HEK293 (cell line): ENCODE results near the gene FUBP3.
A peak's percentile ranks its signal among the peaks of the same experiment; 100 is the strongest.

ENCODE experiments used
- BCL11A ChIP-seq: fragments of 450-650 bp; formaldehyde crosslinking; IDR thresholded peaks from 2 replicates; pipeline ENCODE4 v1.5.1; 2016; ENCODE audit warnings: low read depth, missing biosample characterization, missing genetic modification characterization
- HOXC10 ChIP-seq: sonication (generic); formaldehyde crosslinking; IDR thresholded peaks from 2 replicates; pipeline ENCODE4 v1.8.1; 2023; ENCODE audit warnings: mild to moderate bottlenecking, missing genetic modification reagents
- KLF1 ChIP-seq: fragments of 450-650 bp; formaldehyde crosslinking; IDR thresholded peaks from 2 replicates; pipeline ENCODE4 v1.5.1; 2016; ENCODE audit warnings: missing biosample characterization, missing genetic modification characterization
- MEIS1 ChIP-seq: sonication (generic); formaldehyde crosslinking; IDR thresholded peaks from 2 replicates; pipeline ENCODE4 v1.8.1; 2022; ENCODE audit warnings: missing genetic modification reagents, mild to moderate bottlenecking, borderline replicate concordance
- SCRT1 ChIP-seq: fragments of 450-650 bp; formaldehyde crosslinking; IDR thresholded peaks from 2 replicates; pipeline ENCODE4 v1.5.1; 2016; ENCODE audit warnings: missing biosample characterization, missing genetic modification characterization, borderline replicate concordance
- SCRT2 ChIP-seq: fragments of 450-650 bp; formaldehyde crosslinking; IDR thresholded peaks from 2 replicates; pipeline ENCODE4 v1.5.1; 2016; ENCODE audit warnings: missing biosample characterization, missing genetic modification characterization
- WT1 ChIP-seq: fragments of 450-650 bp; formaldehyde crosslinking; IDR thresholded peaks from 2 replicates; pipeline ENCODE4 v1.5.1; 2016; ENCODE audit warnings: missing biosample characterization, missing genetic modification characterization
- ZBTB1 ChIP-seq: fragments of 450-650 bp; formaldehyde crosslinking; IDR thresholded peaks from 2 replicates; pipeline ENCODE4 v1.5.1; 2016; ENCODE audit warnings: missing biosample characterization, missing genetic modification characterization
- ZBTB17 ChIP-seq: fragments of 450-650 bp; formaldehyde crosslinking; IDR thresholded peaks from 2 replicates; pipeline ENCODE4 v1.5.1; 2016; ENCODE audit warnings: missing biosample characterization, missing genetic modification characterization
- ZBTB20 ChIP-seq: fragments of 450-650 bp; formaldehyde crosslinking; IDR thresholded peaks from 2 replicates; pipeline ENCODE4 v1.5.1; 2016; ENCODE audit warnings: missing biosample characterization, missing genetic modification characterization
- ZBTB8A ChIP-seq: fragments of 450-650 bp; formaldehyde crosslinking; IDR thresholded peaks from 2 replicates; pipeline ENCODE4 v1.5.1; 2016; ENCODE audit warnings: missing biosample characterization, missing genetic modification characterization
- ZIC2 ChIP-seq: fragments of 450-650 bp; formaldehyde crosslinking; IDR thresholded peaks from 2 replicates; pipeline ENCODE4 v1.5.1; 2016; ENCODE audit warnings: missing biosample characterization, missing genetic modification characterization
- ZNF174 ChIP-seq: fragments of 450-650 bp; formaldehyde crosslinking; IDR thresholded peaks from 2 replicates; pipeline ENCODE4 v1.5.0; 2017; ENCODE audit warnings: missing biosample characterization, mild to moderate bottlenecking, missing genetic modification characterization
- ZNF184 ChIP-seq: fragments of 450-650 bp; IDR thresholded peaks from 2 replicates; pipeline ENCODE4 v1.5.1; 2018; ENCODE audit warnings: missing biosample characterization, mild to moderate bottlenecking, missing genetic modification characterization
- ZNF223 ChIP-seq: fragments of 450-650 bp; formaldehyde crosslinking; IDR thresholded peaks from 2 replicates; pipeline ENCODE4 v1.5.1; 2016; ENCODE audit warnings: missing biosample characterization, missing genetic modification characterization
- ZNF239 ChIP-seq: fragments of 450-650 bp; formaldehyde crosslinking; IDR thresholded peaks from 2 replicates; pipeline ENCODE4 v1.5.1; 2016; ENCODE audit warnings: missing biosample characterization, missing genetic modification characterization
- ZNF394 ChIP-seq: fragments of 450-650 bp; formaldehyde crosslinking; IDR thresholded peaks from 2 replicates; pipeline ENCODE4 v1.5.1; 2016; ENCODE audit warnings: missing biosample characterization, missing genetic modification characterization, mild to moderate bottlenecking, moderate library complexity, borderline replicate concordance
- ZNF529 ChIP-seq: fragments of 450-650 bp; formaldehyde crosslinking; IDR thresholded peaks from 2 replicates; pipeline ENCODE4 v1.5.1; 2017; ENCODE audit warnings: missing genetic modification characterization, missing biosample characterization; ENCODE audit not compliant: insufficient replicate concordance
- ZNF549 ChIP-seq: fragments of 450-650 bp; IDR thresholded peaks from 2 replicates; pipeline ENCODE4 v1.5.1; 2018; ENCODE audit warnings: missing biosample characterization, missing genetic modification characterization, mild to moderate bottlenecking, inconsistent platforms, moderate library complexity
- ZNF629 ChIP-seq: fragments of 450-650 bp; formaldehyde crosslinking; IDR thresholded peaks from 2 replicates; pipeline ENCODE4 v1.5.1; 2017; ENCODE audit warnings: missing biosample characterization, missing genetic modification characterization
- TF ChIP-seq, protein P1 (sequence below): fragments of 450-650 bp; formaldehyde crosslinking; IDR thresholded peaks from 2 replicates; pipeline ENCODE4 v1.5.1; 2016; ENCODE audit warnings: missing biosample characterization, missing genetic modification characterization
- TF ChIP-seq, protein P2 (sequence below): fragments of 450-650 bp; formaldehyde crosslinking; IDR thresholded peaks from 2 replicates; pipeline ENCODE4 v1.5.1; 2016; ENCODE audit warnings: missing biosample characterization, missing genetic modification characterization
- TF ChIP-seq, protein P3 (sequence below): fragments of 450-650 bp; formaldehyde crosslinking; IDR thresholded peaks from 2 replicates; pipeline ENCODE4 v1.5.1; 2017; ENCODE audit warnings: missing biosample characterization, missing genetic modification characterization
- TF ChIP-seq, protein P4 (sequence below): fragments of 450-650 bp; formaldehyde crosslinking; IDR thresholded peaks from 2 replicates; pipeline ENCODE4 v1.5.1; 2016; ENCODE audit warnings: missing biosample characterization, missing genetic modification characterization

FUBP3 gene

DNA sequence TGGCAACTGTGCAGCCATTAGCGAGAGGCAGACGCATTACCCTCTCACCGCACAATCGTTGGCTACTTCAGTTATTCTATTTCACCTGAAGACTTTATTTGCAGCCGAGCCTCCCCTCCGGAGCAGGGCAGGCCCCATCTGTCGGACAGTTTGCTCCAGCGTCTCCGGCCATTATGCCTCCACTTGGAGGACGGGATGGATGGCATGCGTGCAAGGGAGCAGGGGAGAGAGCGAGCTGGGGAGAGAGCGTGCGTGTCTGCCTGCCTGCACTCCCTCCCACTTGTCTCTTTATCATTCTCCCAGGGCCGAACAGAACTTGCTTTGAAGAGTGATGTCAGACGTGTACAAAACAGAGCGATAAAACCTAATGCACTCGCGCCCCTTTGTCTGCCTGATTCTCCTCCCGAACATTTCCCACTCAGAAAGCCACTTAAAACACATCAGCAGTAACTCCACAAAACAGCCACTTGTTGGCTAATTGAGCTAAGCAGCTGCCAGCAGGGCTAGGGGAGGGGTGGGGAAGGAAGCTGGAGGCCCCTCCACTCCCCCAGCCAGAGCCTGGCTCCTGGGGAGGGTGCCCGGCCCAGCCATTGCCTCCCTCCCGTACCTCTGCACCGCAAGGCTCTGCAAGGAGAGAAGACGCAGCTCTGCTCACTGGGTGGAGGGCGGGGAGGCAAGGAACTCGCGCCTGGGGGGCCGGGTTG lies 43.4 kb upstream of the FUBP3 start (continued):
- TF ChIP-seq, protein P1, sequence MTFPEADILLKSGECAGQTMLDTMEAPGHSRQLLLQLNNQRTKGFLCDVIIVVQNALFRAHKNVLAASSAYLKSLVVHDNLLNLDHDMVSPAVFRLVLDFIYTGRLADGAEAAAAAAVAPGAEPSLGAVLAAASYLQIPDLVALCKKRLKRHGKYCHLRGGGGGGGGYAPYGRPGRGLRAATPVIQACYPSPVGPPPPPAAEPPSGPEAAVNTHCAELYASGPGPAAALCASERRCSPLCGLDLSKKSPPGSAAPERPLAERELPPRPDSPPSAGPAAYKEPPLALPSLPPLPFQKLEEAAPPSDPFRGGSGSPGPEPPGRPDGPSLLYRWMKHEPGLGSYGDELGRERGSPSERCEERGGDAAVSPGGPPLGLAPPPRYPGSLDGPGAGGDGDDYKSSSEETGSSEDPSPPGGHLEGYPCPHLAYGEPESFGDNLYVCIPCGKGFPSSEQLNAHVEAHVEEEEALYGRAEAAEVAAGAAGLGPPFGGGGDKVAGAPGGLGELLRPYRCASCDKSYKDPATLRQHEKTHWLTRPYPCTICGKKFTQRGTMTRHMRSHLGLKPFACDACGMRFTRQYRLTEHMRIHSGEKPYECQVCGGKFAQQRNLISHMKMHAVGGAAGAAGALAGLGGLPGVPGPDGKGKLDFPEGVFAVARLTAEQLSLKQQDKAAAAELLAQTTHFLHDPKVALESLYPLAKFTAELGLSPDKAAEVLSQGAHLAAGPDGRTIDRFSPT (tag by site-specific recombination): no peak
- TF ChIP-seq ZBTB1 (tag by site-specific recombination) (no peak), ZBTB17 (tag by site-specific recombination) (0 out of 2 replicates have a peak, but pooled peaks have one; percentile 34), ZNF629 (tag by site-specific recombination) (peak; percentile 32; the same call in 1 of the 2 replicates), BCL11A (tag by site-specific recombination) (no peak), KLF1 (tag by site-specific recombination) (no peak), ZBTB20 (tag by site-specific recombination) (peak; percentile 20; the same call in 1 of the 2 replicates), WT1 (tag by site-specific recombination) (peak; percentile 93), ZNF394 (tag by site-specific recombination) (no peak), ZNF529 (tag by site-specific recombination) (no peak), ZNF223 (tag by site-specific recombination) (no peak), HOXC10 (CRISPR knock-in tag) (no peak), SCRT2 (tag by site-specific recombination) (peak; percentile 92), ZNF174 (tag by site-specific recombination) (no peak), ZBTB8A (tag by site-specific recombination) (peak; percentile 39; the same call in 1 of the 2 replicates), ZNF239 (no peak), ZNF184 (tag by site-specific recombination) (no peak), SCRT1 (peak; percentile 46), ZIC2 (tag by site-specific recombination) (no peak), ZNF549 (tag by site-specific recombination) (no peak), MEIS1 (CRISPR knock-in tag) (no peak)
- TF ChIP-seq, protein P2, sequence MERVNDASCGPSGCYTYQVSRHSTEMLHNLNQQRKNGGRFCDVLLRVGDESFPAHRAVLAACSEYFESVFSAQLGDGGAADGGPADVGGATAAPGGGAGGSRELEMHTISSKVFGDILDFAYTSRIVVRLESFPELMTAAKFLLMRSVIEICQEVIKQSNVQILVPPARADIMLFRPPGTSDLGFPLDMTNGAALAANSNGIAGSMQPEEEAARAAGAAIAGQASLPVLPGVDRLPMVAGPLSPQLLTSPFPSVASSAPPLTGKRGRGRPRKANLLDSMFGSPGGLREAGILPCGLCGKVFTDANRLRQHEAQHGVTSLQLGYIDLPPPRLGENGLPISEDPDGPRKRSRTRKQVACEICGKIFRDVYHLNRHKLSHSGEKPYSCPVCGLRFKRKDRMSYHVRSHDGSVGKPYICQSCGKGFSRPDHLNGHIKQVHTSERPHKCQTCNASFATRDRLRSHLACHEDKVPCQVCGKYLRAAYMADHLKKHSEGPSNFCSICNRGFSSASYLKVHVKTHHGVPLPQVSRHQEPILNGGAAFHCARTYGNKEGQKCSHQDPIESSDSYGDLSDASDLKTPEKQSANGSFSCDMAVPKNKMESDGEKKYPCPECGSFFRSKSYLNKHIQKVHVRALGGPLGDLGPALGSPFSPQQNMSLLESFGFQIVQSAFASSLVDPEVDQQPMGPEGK (tag by site-specific recombination): peak; percentile 19; the same call in 1 of the 2 replicates
- TF ChIP-seq, protein P3, sequence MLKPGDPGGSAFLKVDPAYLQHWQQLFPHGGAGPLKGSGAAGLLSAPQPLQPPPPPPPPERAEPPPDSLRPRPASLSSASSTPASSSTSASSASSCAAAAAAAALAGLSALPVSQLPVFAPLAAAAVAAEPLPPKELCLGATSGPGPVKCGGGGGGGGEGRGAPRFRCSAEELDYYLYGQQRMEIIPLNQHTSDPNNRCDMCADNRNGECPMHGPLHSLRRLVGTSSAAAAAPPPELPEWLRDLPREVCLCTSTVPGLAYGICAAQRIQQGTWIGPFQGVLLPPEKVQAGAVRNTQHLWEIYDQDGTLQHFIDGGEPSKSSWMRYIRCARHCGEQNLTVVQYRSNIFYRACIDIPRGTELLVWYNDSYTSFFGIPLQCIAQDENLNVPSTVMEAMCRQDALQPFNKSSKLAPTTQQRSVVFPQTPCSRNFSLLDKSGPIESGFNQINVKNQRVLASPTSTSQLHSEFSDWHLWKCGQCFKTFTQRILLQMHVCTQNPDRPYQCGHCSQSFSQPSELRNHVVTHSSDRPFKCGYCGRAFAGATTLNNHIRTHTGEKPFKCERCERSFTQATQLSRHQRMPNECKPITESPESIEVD (tag by site-specific recombination): no peak
- TF ChIP-seq, protein P4, sequence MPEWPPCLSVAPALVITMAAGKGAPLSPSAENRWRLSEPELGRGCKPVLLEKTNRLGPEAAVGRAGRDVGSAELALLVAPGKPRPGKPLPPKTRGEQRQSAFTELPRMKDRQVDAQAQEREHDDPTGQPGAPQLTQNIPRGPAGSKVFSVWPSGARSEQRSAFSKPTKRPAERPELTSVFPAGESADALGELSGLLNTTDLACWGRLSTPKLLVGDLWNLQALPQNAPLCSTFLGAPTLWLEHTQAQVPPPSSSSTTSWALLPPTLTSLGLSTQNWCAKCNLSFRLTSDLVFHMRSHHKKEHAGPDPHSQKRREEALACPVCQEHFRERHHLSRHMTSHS (tag by site-specific recombination): no peak
- TF ChIP-seq, all 188 proteins: peak for 15
